HCT116 (cell line): ENCODE results near the gene NAV1. TPM values are rescaled to one million over a fixed set of nuclear protein-coding genes. Genes with fewer than 3 reads are reported as not detected.

Experiments used
- ATAC-seq: fragments of 200-7000 bp; cut with Tn5 transposase; 2 replicates; pipeline ENCODE4 v1.9.1; 2020; ENCODE audit warnings: mild to moderate bottlenecking, moderate library complexity
- BruUV-seq: library from RNA; stranded (reverse); fragments of 400-500 nt; replicated peaks from 2 replicates; lab custom pipeline; 2021; lab: Mats Ljungman, UMichigan
- CTCF ChIA-PET: fragments of 300-600 bp; sonication (Branson Sonifier 250); formaldehyde crosslinking; loops from one replicate; lab custom pipeline; 2021; ENCODE audit warnings: antibody characterized with exemption; lab: Charles Lee
- POLR2A ChIA-PET: fragments of 300-600, 350-600 bp; sonication (Branson Sonifier 250); formaldehyde crosslinking; loops from one replicate; lab custom pipeline; 2021; ENCODE audit warnings: antibody characterized with exemption; lab: Charles Lee
- RAD21 ChIA-PET, 2 experiments: fragments of 300-600 bp; sonication (Branson Sonifier 250); formaldehyde crosslinking; loops; one replicate each; lab custom pipeline; 2023; ENCODE audit warnings: low total read pairs in 2 of 2; ENCODE audit not compliant: uncharacterized antibody in 2 of 2, unreplicated experiment in 2 of 2, low non-redundant PET in 1 of 2; lab: Charles Lee
- DNase-seq: peaks from one replicate; pipeline ENCODE4 v3.0.0-alpha.2; 2010; ENCODE audit warnings: low read depth, low spot score
- H2AFZ ChIP-seq: fragments of 200-600 bp; shearing (Covaris generic), sonication (generic); 2 replicates; pipeline ENCODE4 v1.6.1; 2017; ENCODE audit warnings: low read depth, mixed run types, mixed read lengths, antibody characterized with exemption, low read length; ENCODE audit not compliant: poor library complexity, severe bottlenecking
- H3K27ac ChIP-seq: 2 replicates; pipeline ENCODE4 v1.5.1; 2012; ENCODE audit warnings: low read depth, low read length
- H3K27me3 ChIP-seq: fragments of 200-600 bp; sonication (generic); 2 replicates; pipeline ENCODE4 v1.6.1; 2016; ENCODE audit warnings: mixed run types, low read length, mixed read lengths; ENCODE audit not compliant: insufficient read depth
- H3K36me3 ChIP-seq, 2 experiments: fragments of 200-500 bp in 1 of 2; fragments of 200-600 bp in 1 of 2; sonication (Bioruptor generic) in 1 of 2; sonication (generic) in 1 of 2; 2 replicates each; pipeline versions ENCODE4 v1.5.1 to v1.6.1; 2014 to 2016; ENCODE audit warnings: low read length in 2 of 2, inconsistent platforms in 1 of 2, mixed read lengths in 1 of 2, mixed run types in 1 of 2; ENCODE audit not compliant: insufficient read depth in 2 of 2, control insufficient read depth in 1 of 2
- H3K4me1 ChIP-seq, 2 experiments: fragments of 200-600 bp in 1 of 2; sonication (generic) in 1 of 2; 2 replicates each; pipeline versions ENCODE4 v1.5.1 to v1.6.1; 2012 to 2017; ENCODE audit warnings: low read length in 2 of 2, inconsistent platforms in 1 of 2, mild to moderate bottlenecking in 1 of 2, mixed read lengths in 1 of 2, mixed run types in 1 of 2, moderate library complexity in 1 of 2; ENCODE audit not compliant: insufficient read depth in 2 of 2, control insufficient read depth in 1 of 2
- H3K4me2 ChIP-seq: fragments of 200-600 bp; sonication (generic); 2 replicates; pipeline ENCODE4 v1.6.1; 2017; ENCODE audit warnings: mixed run types, low read length, mixed read lengths
- H3K4me3 ChIP-seq, 2 experiments: fragments of 200-600 bp in 1 of 2; sonication (generic) in 1 of 2; replicated peaks in 1 of 2; 2 replicates each; pipeline ENCODE4 v1.5.1; 2011 to 2016; ENCODE audit warnings: low read length in 2 of 2, control low read depth in 1 of 2, low read depth in 1 of 2, mild to moderate bottlenecking in 1 of 2, mixed read lengths in 1 of 2, mixed run types in 1 of 2
- H3K79me2 ChIP-seq: fragments of 200-600 bp; sonication (generic); 2 replicates; pipeline ENCODE4 v1.6.1; 2017; ENCODE audit warnings: mild to moderate bottlenecking, mixed run types, low read length, moderate library complexity, mixed read lengths; ENCODE audit not compliant: insufficient read depth
- H3K9ac ChIP-seq: fragments of 200-600 bp; sonication (generic); 2 replicates; pipeline ENCODE4 v1.6.1; 2016; ENCODE audit warnings: low read length, mixed read lengths
- H3K9me2 ChIP-seq: fragments of 200-600 bp; sonication (generic), shearing (Covaris generic); 2 replicates; pipeline ENCODE4 v1.6.1; 2017; ENCODE audit warnings: mixed run types, mild to moderate bottlenecking, moderate library complexity; ENCODE audit not compliant: insufficient read depth
- H3K9me3 ChIP-seq, 2 experiments: fragments of 200-500 bp in 1 of 2; fragments of 200-600 bp in 1 of 2; sonication (Bioruptor generic) in 1 of 2; sonication (generic) in 1 of 2; 2 replicates each; pipeline ENCODE4 v1.6.1; 2014 to 2017; ENCODE audit warnings: low read length in 2 of 2, mixed read lengths in 2 of 2, inconsistent platforms in 1 of 2, low read depth in 1 of 2, mild to moderate bottlenecking in 1 of 2, mixed run types in 1 of 2, moderate library complexity in 1 of 2; ENCODE audit not compliant: control insufficient read depth in 1 of 2, insufficient read depth in 1 of 2
- H4K20me1 ChIP-seq: fragments of 200-600 bp; sonication (generic), shearing (Covaris generic); 2 replicates; pipeline ENCODE4 v1.6.1; 2017; ENCODE audit warnings: mixed run types, mild to moderate bottlenecking, moderate library complexity; ENCODE audit not compliant: insufficient read depth
- ATF3 ChIP-seq: IDR thresholded peaks from 2 replicates; pipeline ENCODE4 v1.6.1; 2012
- CBX3 ChIP-seq: IDR thresholded peaks from 2 replicates; pipeline ENCODE4 v1.6.1; 2012; ENCODE audit warnings: low read depth
- CEBPB ChIP-seq: IDR thresholded peaks from 2 replicates; pipeline ENCODE4 v1.6.1; 2012; ENCODE audit warnings: low read depth
- CTCF ChIP-seq, 3 experiments: fragments of 200-600 bp in 1 of 3; sonication (generic) in 1 of 3; IDR thresholded peaks in 2 of 3; conservative IDR thresholded peaks in 1 of 3; 2 replicates each; pipeline ENCODE4 v1.5.1; 2012 to 2017; ENCODE audit warnings: low read depth in 2 of 3, low read length in 2 of 3, antibody characterized with exemption in 1 of 3, borderline replicate concordance in 1 of 3, control low read depth in 1 of 3, mild to moderate bottlenecking in 1 of 3, mixed read lengths in 1 of 3, mixed run types in 1 of 3, moderate library complexity in 1 of 3; ENCODE audit not compliant: insufficient read depth in 1 of 3
- EGR1 ChIP-seq: IDR thresholded peaks from 2 replicates; pipeline ENCODE4 v1.6.1; 2012; ENCODE audit warnings: low read depth
- ELF1 ChIP-seq: IDR thresholded peaks from 2 replicates; pipeline ENCODE4 v1.6.1; 2012; ENCODE audit warnings: low read depth, borderline replicate concordance
- EZH2 ChIP-seq: fragments of 200-600 bp; sonication (generic); IDR thresholded peaks from 2 replicates; pipeline ENCODE4 v1.6.1; 2017; ENCODE audit warnings: antibody characterized with exemption, mixed run types
- POLR2A ChIP-seq: IDR thresholded peaks from 2 replicates; pipeline ENCODE4 v1.7.0; 2011; ENCODE audit warnings: borderline replicate concordance; ENCODE audit not compliant: insufficient read depth, insufficient read length; ENCODE audit errors: extremely low read depth
- SP1 ChIP-seq: IDR thresholded peaks from 2 replicates; pipeline ENCODE4 v1.6.1; 2012; ENCODE audit warnings: low read depth
- YY1 ChIP-seq: IDR thresholded peaks from 2 replicates; pipeline ENCODE4 v1.6.1; 2011; ENCODE audit warnings: low read length, low read depth, moderate library complexity, mild to moderate bottlenecking; ENCODE audit not compliant: insufficient replicate concordance; ENCODE audit errors: extremely low read depth
- ZBTB33 ChIP-seq: IDR thresholded peaks from 2 replicates; pipeline ENCODE4 v1.6.1; 2011; ENCODE audit warnings: mild to moderate bottlenecking, low read length, moderate library complexity; ENCODE audit not compliant: insufficient replicate concordance; ENCODE audit errors: extremely low read depth
- ZFX ChIP-seq: fragments of 450-650 bp; IDR thresholded peaks from 2 replicates; pipeline ENCODE4 v1.6.1; 2017
- ZNF274 ChIP-seq: fragments of 200-500 bp; sonication (Bioruptor generic); IDR thresholded peaks from 2 replicates; pipeline ENCODE4 v1.6.1; 2014; ENCODE audit warnings: mild to moderate bottlenecking, low read depth, low read length, inconsistent platforms
- intact Hi-C: fragments of 100-400 bp; cut with micrococcal nuclease; formaldehyde crosslinking; loops from 2 replicates; pipeline ENCODE4 v1.10.0; 2022
- total RNA-seq: library from RNA; stranded (reverse); gene quantifications from one replicate; pipeline ENCODE4 v1.2.1, GENCODE V29; 2021; ENCODE audit not compliant: unreplicated experiment

The NAV1 gene
- total RNA-seq, 1 experiment from 2014 or later: 22.8 TPM

GRCh38 chr1:201539561-201540431 is 869 bp downstream of the NAV1 start:
- no peaks in the 10 kb centered on the region for H3K9me2 ChIP-seq
- peak overlapping the region; percentile 79 for H3K4me2 ChIP-seq
- no peak for ATAC-seq
- peak overlapping the region; percentile 41; the same call in 1 of the 2 replicates for H3K9ac ChIP-seq
- intact Hi-C loops: no loop called here
- no peaks in the 10 kb centered on the region for H3K79me2 ChIP-seq
- no peaks in the 10 kb centered on the region for H4K20me1 ChIP-seq
- BruUV-seq: no TSS peak
- peaks cover 22 to 46% of the 10 kb centered on the region in 2 experiments for H3K4me1 ChIP-seq
- RAD21 ChIA-PET: no interaction called here
- H3K27ac ChIP-seq: no peak overlapping the region
- CTCF ChIA-PET: interaction anchor here (0.7 to 1.4 kb wide), 3 partner anchors 27 to 170 kb away, joined by 3 read pairs; no protein-coding TSS in a partner anchor
- TF ChIP-seq CTCF (IDR thresholded peaks at IDR 0.05 in 2 of 3, conservative IDR thresholded peaks at IDR 0.05 in 1 of 3; ENCODE audit: borderline replicate concordance in 1 of 3, insufficient read depth in 1 of 3, low read depth in 2 of 3, low read length in 2 of 3) (no peak), EZH2 (no peak), POLR2A (no peak), ZBTB33 (no peak), EGR1 (no peak), ZNF274 (no peak), ELF1 (no peak), CBX3 (no peak), ATF3 (no peak), CEBPB (no peak), ZFX (no peak), YY1 (no peak), SP1 (no peak)
- H3K27me3 ChIP-seq: no peaks in the 10 kb centered on the region
- H3K4me3 ChIP-seq: peak overlapping the region; percentile 39 to 56
- no peak for DNase-seq
- no peaks in the 10 kb centered on the region for H3K9me3 ChIP-seq
- POLR2A ChIA-PET: interaction anchor here (0.6 to 1.1 kb wide), 2 partner anchors 11 to 157 kb away, joined by 3 to 4 read pairs; no protein-coding TSS in a partner anchor
- H2AFZ ChIP-seq: no peak overlapping the region
- no peaks in the 10 kb centered on the region for H3K36me3 ChIP-seq
